ENCODE data around the gene USP17L24.
"Not testable (repeated sequence)": the region's sequence is repeated elsewhere in the genome, so short reads cannot be mapped to it uniquely, and the experiment has no call there.

The USP17L24 gene

GRCh38 chr4:9324865-9325264 is at the start of gene USP17L24:
Gene USP17L24, plus strand, starts transcription at chr4:9325165. Its CDS starts 0 bp downstream, at chr4:9325165.
- not testable (repeated sequence) for DNase-seq (ENCODE audit: low read depth in 2 of 3, low spot score in 2 of 3)

DNA sequence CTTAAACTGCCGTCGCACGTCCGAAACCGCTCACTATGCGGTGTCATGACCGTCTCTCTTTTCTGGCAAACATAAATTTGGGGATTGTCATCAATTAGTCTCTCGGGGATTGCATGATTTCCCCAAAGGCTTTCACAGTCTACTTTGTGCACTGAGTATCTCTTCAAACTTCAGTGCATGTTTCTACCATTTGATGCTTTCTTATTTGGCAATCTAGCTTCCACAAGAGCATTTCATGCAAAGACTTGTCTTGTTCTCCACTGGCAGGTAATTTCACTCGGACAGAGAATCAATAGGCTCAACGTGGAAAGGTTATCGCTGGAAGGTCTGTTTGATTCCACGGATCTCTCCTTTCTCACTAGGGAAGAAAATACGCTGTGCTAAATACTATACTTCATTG is 774 bp upstream of the USP17L24 start:
- DNase-seq (ENCODE audit: low read depth in 2 of 3, low spot score in 2 of 3): not testable (repeated sequence)

DNA sequence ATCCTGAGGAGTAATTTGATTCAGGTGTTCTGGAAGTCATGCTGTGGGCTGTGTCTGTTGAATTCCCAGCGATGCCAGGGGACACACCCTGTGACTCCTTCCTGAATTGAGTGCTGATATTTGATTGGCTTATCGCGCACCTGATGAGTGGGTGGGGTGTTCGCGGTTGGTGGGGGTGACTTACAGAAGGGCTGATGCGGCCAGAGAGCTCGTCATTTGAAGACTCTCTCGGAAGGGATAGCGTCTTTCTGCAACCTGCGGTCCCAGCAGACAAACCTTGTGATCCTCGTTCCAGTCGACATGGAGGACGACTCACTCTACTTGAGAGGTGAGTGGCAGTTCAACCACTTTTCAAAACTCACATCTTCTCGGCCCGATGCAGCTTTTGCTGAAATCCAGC is 4.6 kb downstream of the USP17L24 start, which contains the start of gene USP17L25:
Gene USP17L25, plus strand, starts transcription at position 301 of the 400 bp plus-strand sequence. Its CDS starts 0 bp downstream, at position 301.
- DNase-seq (ENCODE audit: low read depth in 2 of 3, low spot score in 2 of 3): not testable (repeated sequence)

DNA sequence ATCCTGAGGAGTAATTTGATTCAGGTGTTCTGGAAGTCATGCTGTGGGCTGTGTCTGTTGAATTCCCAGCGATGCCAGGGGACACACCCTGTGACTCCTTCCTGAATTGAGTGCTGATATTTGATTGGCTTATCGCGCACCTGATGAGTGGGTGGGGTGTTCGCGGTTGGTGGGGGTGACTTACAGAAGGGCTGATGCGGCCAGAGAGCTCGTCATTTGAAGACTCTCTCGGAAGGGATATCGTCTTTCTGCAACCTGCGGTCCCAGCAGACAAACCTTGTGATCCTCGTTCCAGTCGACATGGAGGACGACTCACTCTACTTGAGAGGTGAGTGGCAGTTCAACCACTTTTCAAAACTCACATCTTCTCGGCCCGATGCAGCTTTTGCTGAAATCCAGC is 9.4 kb downstream of the USP17L24 start, which contains the start of gene USP17L26:
Gene USP17L26, plus strand, starts transcription at position 301 of the 400 bp plus-strand sequence. Its CDS starts 0 bp downstream, at position 301.
- not testable (repeated sequence) for DNase-seq (ENCODE audit: low read depth in 2 of 3, low spot score in 2 of 3)

- DNase-seq (ENCODE audit: low read depth in 2 of 3, low spot score in 2 of 3): not testable (repeated sequence)
These were observed 14.1 kb downstream of the USP17L24 start, which contains the start of gene USP17L5 for GRCh38 chr4:9339103-9339502. Gene USP17L5, plus strand, starts transcription at chr4:9339403. Its CDS starts 0 bp downstream, at chr4:9339403.

- not testable (repeated sequence) for DNase-seq (ENCODE audit: low read depth in 2 of 3, low spot score in 2 of 3)
These were observed 18.9 kb downstream of the USP17L24 start, which contains the start of gene USP17L27 for GRCh38 chr4:9343848-9344247. Gene USP17L27, plus strand, starts transcription at chr4:9344148. Its CDS starts 0 bp downstream, at chr4:9344148.

DNA sequence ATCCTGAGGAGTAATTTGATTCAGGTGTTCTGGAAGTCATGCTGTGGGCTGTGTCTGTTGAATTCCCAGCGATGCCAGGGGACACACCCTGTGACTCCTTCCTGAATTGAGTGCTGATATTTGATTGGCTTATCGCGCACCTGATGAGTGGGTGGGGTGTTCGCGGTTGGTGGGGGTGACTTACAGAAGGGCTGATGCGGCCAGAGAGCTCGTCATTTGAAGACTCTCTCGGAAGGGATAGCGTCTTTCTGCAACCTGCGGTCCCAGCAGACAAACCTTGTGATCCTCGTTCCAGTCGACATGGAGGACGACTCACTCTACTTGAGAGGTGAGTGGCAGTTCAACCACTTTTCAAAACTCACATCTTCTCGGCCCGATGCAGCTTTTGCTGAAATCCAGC is 23.6 kb downstream of the USP17L24 start, which contains the start of gene USP17L28:
Gene USP17L28, plus strand, starts transcription at position 301 of the 400 bp plus-strand sequence. Its CDS starts 0 bp downstream, at position 301.
- not testable (repeated sequence) for DNase-seq (ENCODE audit: low read depth in 2 of 3, low spot score in 2 of 3)

DNA sequence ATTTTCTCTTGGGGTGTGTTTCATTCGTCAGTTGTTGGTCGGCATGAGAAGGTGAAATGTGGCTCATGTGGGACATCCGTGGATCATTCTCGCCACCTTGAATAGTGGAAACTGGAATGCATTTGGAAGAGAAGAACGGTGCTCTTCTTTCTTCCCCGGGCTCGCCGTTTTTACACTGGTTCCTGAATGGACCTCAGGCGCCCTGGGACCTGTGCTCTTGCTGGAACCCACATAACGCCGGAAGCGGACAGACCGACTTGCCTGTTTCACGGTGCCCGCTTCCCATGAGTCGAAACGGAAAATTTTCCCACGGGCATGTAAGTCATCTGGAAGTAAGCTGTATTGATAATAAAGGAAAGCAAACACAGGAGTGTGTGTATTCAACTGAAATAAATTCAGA is 25.9 kb downstream of the USP17L24 start:
- not testable (repeated sequence) for DNase-seq (ENCODE audit: low read depth in 2 of 3, low spot score in 2 of 3)

DNA sequence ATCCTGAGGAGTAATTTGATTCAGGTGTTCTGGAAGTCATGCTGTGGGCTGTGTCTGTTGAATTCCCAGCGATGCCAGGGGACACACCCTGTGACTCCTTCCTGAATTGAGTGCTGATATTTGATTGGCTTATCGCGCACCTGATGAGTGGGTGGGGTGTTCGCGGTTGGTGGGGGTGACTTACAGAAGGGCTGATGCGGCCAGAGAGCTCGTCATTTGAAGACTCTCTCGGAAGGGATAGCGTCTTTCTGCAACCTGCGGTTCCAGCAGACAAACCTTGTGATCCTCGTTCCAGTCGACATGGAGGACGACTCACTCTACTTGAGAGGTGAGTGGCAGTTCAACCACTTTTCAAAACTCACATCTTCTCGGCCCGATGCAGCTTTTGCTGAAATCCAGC is 28.4 kb downstream of the USP17L24 start, which contains the start of gene USP17L29:
Gene USP17L29, plus strand, starts transcription at position 301 of the 400 bp plus-strand sequence. Its CDS starts 0 bp downstream, at position 301.
- not testable (repeated sequence) for DNase-seq (ENCODE audit: low read depth in 2 of 3, low spot score in 2 of 3)

- DNase-seq (ENCODE audit: low read depth in 2 of 3, low spot score in 2 of 3): not testable (repeated sequence)
These were observed 37.9 kb downstream of the USP17L24 start, which contains the start of gene USP17L30 for GRCh38 chr4:9362829-9363228. Gene USP17L30, plus strand, starts transcription at chr4:9363129. Its CDS starts 0 bp downstream, at chr4:9363129.
